Measurements from ENCODE around the gene GPC4. TPM values are rescaled to one million over a fixed set of nuclear protein-coding genes. Genes with fewer than 3 reads are reported as not detected.

GPC4 gene
- total RNA-seq, 1 experiment from 2014 or later: 1.4 TPM

GRCh38 chrX:133369065-133369464 is 46.2 kb downstream of the GPC4 start:
- intact Hi-C loops (cut with micrococcal nuclease; ENCODE audit: unreplicated experiment): no loop called here
- TF ChIP-seq POLR2AphosphoS5 (IDR thresholded peaks at IDR 0.05; ENCODE audit: low read depth, low read length) (no peak), SIN3A (IDR thresholded peaks at IDR 0.05; ENCODE audit: borderline replicate concordance, insufficient read depth, low read depth, low read length) (no peak), TCF7L2 (IDR thresholded peaks at IDR 0.05; ENCODE audit: low read depth, low read length) (no peak), CTCF (IDR thresholded peaks at IDR 0.05) (no peak)
- TF ChIP-seq, protein P1, sequence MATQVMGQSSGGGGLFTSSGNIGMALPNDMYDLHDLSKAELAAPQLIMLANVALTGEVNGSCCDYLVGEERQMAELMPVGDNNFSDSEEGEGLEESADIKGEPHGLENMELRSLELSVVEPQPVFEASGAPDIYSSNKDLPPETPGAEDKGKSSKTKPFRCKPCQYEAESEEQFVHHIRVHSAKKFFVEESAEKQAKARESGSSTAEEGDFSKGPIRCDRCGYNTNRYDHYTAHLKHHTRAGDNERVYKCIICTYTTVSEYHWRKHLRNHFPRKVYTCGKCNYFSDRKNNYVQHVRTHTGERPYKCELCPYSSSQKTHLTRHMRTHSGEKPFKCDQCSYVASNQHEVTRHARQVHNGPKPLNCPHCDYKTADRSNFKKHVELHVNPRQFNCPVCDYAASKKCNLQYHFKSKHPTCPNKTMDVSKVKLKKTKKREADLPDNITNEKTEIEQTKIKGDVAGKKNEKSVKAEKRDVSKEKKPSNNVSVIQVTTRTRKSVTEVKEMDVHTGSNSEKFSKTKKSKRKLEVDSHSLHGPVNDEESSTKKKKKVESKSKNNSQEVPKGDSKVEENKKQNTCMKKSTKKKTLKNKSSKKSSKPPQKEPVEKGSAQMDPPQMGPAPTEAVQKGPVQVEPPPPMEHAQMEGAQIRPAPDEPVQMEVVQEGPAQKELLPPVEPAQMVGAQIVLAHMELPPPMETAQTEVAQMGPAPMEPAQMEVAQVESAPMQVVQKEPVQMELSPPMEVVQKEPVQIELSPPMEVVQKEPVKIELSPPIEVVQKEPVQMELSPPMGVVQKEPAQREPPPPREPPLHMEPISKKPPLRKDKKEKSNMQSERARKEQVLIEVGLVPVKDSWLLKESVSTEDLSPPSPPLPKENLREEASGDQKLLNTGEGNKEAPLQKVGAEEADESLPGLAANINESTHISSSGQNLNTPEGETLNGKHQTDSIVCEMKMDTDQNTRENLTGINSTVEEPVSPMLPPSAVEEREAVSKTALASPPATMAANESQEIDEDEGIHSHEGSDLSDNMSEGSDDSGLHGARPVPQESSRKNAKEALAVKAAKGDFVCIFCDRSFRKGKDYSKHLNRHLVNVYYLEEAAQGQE (IDR thresholded peaks at IDR 0.05; ENCODE audit: insufficient read depth in 1 of 2, low read depth in 2 of 2, low read length in 1 of 2): no peak
- no peaks in the 10 kb centered on the region for H3K36me3 ChIP-seq (ENCODE audit: control insufficient read depth, insufficient read depth, low read length)
- in situ Hi-C loops (cut with HindIII; ENCODE audit: low pct_unique_long_range_greater_than_20kb, low sequenced_read_pairs): no loop called here
- H3K27me3 ChIP-seq (ENCODE audit: control insufficient read depth, insufficient read depth, low read length): no peaks in the 10 kb centered on the region
- no peak overlapping the region for H3K4me3 ChIP-seq (ENCODE audit: low read depth in 2 of 2, low read length in 2 of 2)
- no peak for DNase-seq (ENCODE audit: low read depth, low spot score)
- no peak for ATAC-seq
- no TSS peak for BruUV-seq (replicated peaks)
- no peaks in the 10 kb centered on the region for H3K9me3 ChIP-seq (ENCODE audit: control insufficient read depth, insufficient read depth, low read depth, low read length)
- no peaks in the 10 kb centered on the region for H3K4me1 ChIP-seq (ENCODE audit: control insufficient read depth, insufficient read depth, low read length)
- no peak overlapping the region for H3K27ac ChIP-seq (ENCODE audit: low read length)
- ChIA-PET POLR2A (no interaction called here), CTCF (no interaction called here)

DNA sequence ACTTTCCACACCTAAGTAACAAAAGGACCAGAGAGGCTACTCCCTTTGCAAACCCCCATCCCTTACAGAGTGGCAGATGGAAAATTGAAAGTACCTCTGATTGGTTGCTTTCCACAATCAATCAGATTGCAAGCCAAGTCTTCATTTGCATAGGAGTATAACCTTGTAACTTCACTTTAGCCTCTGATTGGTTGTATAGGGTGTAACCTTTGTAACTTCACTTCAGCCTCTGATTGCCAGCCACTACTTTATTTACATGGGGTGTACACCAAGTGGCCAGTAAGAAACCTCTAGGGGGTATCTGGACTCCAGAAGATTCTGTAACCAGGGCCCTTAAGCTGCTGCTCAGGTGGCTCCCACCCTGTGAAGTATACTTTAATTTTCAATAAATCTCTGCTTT is 48.6 kb downstream of the GPC4 start:
- POLR2A ChIA-PET: no interaction called here
- intact Hi-C loops (cut with micrococcal nuclease; ENCODE audit: unreplicated experiment) (no loop called here), in situ Hi-C loops (cut with HindIII; ENCODE audit: low pct_unique_long_range_greater_than_20kb, low sequenced_read_pairs) (no loop called here)
- Histone ChIP-seq H3K9me3 (ENCODE audit: control insufficient read depth, insufficient read depth, low read depth, low read length) (no peaks in the 10 kb centered on the region), H3K36me3 (ENCODE audit: control insufficient read depth, insufficient read depth, low read length) (no peaks in the 10 kb centered on the region), H3K4me1 (ENCODE audit: control insufficient read depth, insufficient read depth, low read length) (no peaks in the 10 kb centered on the region), H3K4me3 (ENCODE audit: low read depth in 2 of 2, low read length in 2 of 2) (no peak overlapping the region), H3K27ac (ENCODE audit: low read length) (no peak overlapping the region), H3K27me3 (ENCODE audit: control insufficient read depth, insufficient read depth, low read length) (no peaks in the 10 kb centered on the region)
- no peak for ATAC-seq
- DNase-seq (ENCODE audit: low read depth, low spot score): no peak
- TF ChIP-seq SIN3A (IDR thresholded peaks at IDR 0.05; ENCODE audit: borderline replicate concordance, insufficient read depth, low read depth, low read length) (no peak), POLR2AphosphoS5 (IDR thresholded peaks at IDR 0.05; ENCODE audit: low read depth, low read length) (no peak), CTCF (IDR thresholded peaks at IDR 0.05) (no peak), TCF7L2 (IDR thresholded peaks at IDR 0.05; ENCODE audit: low read depth, low read length) (no peak)
- TF ChIP-seq, protein P1 (IDR thresholded peaks at IDR 0.05; ENCODE audit: insufficient read depth in 1 of 2, low read depth in 2 of 2, low read length in 1 of 2): no peak
- BruUV-seq (replicated peaks): no TSS peak
- CTCF ChIA-PET: no interaction called here
